GM19324 (cell line): ENCODE results near the gene FAM193A.
A peak's percentile ranks its signal among the peaks of the same experiment; 100 is the strongest.
"Not testable (repeated sequence)": the region's sequence is repeated elsewhere in the genome, so short reads cannot be mapped to it uniquely, and the experiment has no call there.

Experiments used
- ATAC-seq: cut with Tn5 transposase; IDR thresholded peaks from one replicate; pipeline ENCODE4 v1.9.1; 2021; ENCODE audit warnings: mild to moderate bottlenecking, moderate library complexity; ENCODE audit not compliant: unreplicated experiment, low FRiP score

FAM193A gene

GRCh38 chr4:2743518-2744445, 207.3 kb downstream of the FAM193A start:
- no peak for ATAC-seq

GRCh38 chr4:2744576-2745270, 208.3 kb downstream of the FAM193A start:
- no peak for ATAC-seq

GRCh38 chr4:2745516-2745915, 209.1 kb downstream of the FAM193A start:
- no peak for ATAC-seq

GRCh38 chr4:2745981-2746806, 209.7 kb downstream of the FAM193A start:
- peak; percentile 79 for ATAC-seq

GRCh38 chr4:2746891-2747695, 210.6 kb downstream of the FAM193A start:
- no peak for ATAC-seq

GRCh38 chr4:2750719-2751605, 214.5 kb downstream of the FAM193A start:
- no peak for ATAC-seq

GRCh38 chr4:2753436-2753835, 217.0 kb downstream of the FAM193A start:
- no peak for ATAC-seq

- ATAC-seq, result no peak
Observed at GRCh38 chr4:2754848-2755819, 218.7 kb downstream of the FAM193A start.

GRCh38 chr4:2755821-2756690, 219.6 kb downstream of the FAM193A start, which contains the start of gene TNIP2:
Gene TNIP2 (minus strand): TSS chr4:2756336. CDS start chr4:2756289, 47 bp downstream.
- ATAC-seq, result peak; percentile 83

GRCh38 chr4:2756691-2757350, 220.4 kb downstream of the FAM193A start:
- ATAC-seq, result no peak

GRCh38 chr4:2757426-2757825, 221.0 kb downstream of the FAM193A start:
- ATAC-seq, result no peak

GRCh38 chr4:2761035-2761923, 224.8 kb downstream of the FAM193A start:
- ATAC-seq, result no peak

GRCh38 chr4:2762048-2762447, 225.6 kb downstream of the FAM193A start:
- no peak for ATAC-seq

- not testable (repeated sequence) for ATAC-seq
Observed at GRCh38 chr4:2762486-2763370, 226.3 kb downstream of the FAM193A start.
